Measurements from ENCODE around the gene ADGRE1.

GRCh38 chr19:6865849-6866248 lies 21.5 kb upstream of the ADGRE1 start:
- TF ChIP-seq CTBP1 (IDR thresholded peaks at IDR 0.05; ENCODE audit: borderline replicate concordance), result no peak
- TF ChIP-seq SP1 (IDR thresholded peaks at IDR 0.05), result no peak
- no peak for TF ChIP-seq FOXM1 (IDR thresholded peaks at IDR 0.05; ENCODE audit: borderline replicate concordance)
- TF ChIP-seq PKNOX1 (IDR thresholded peaks at IDR 0.05), result no peak
- no peak for TF ChIP-seq SUZ12 (IDR thresholded peaks at IDR 0.05)
- TF ChIP-seq NFRKB (IDR thresholded peaks at IDR 0.05), result no peak
- TF ChIP-seq FOXA1 (IDR thresholded peaks at IDR 0.05), result no peak
- no peak for TF ChIP-seq BHLHE40 (IDR thresholded peaks at IDR 0.05; ENCODE audit: borderline replicate concordance)
- TF ChIP-seq ELF4 (IDR thresholded peaks at IDR 0.05), result no peak
- no peak for TF ChIP-seq HDGF (IDR thresholded peaks at IDR 0.05; ENCODE audit: borderline replicate concordance)
- TF ChIP-seq TARDBP (IDR thresholded peaks at IDR 0.05), result no peak
- no peak for TF ChIP-seq L3MBTL2 (conservative IDR thresholded peaks at IDR 0.05)
- no peak for TF ChIP-seq FOXK2 (IDR thresholded peaks at IDR 0.05)
- no peak for TF ChIP-seq ARNT (IDR thresholded peaks at IDR 0.05)

Measured in HEK293T (cell line).